HG03460 (cell line): ENCODE data around the gene LIPJ.

ENCODE experiments used
- ATAC-seq: cut with Tn5 transposase; IDR thresholded peaks from one replicate; pipeline ENCODE4 v1.9.1; 2021; ENCODE audit not compliant: unreplicated experiment

Gene LIPJ

GRCh38 chr10:88586462-88586861 lies at the start of gene LIPJ:
LIPJ (plus strand) TSS chr10:88586762; CDS start chr10:88590688, 3,926 bp downstream.
- no peak for ATAC-seq

- ATAC-seq = no peak
These were observed 49.2 kb upstream of the LIPJ start for GRCh38 chr10:88537322-88537721.

GRCh38 chr10:88538048-88538447 lies 48.5 kb upstream of the LIPJ start:
- no peak for ATAC-seq

- no peak for ATAC-seq
These were observed 46.2 kb upstream of the LIPJ start for GRCh38 chr10:88540351-88540750.

- ATAC-seq = no peak
These were observed 45.4 kb upstream of the LIPJ start for GRCh38 chr10:88541116-88541626.

GRCh38 chr10:88542522-88542921 lies 44.0 kb upstream of the LIPJ start:
- ATAC-seq = no peak

- ATAC-seq = no peak
These were observed 42.3 kb upstream of the LIPJ start for GRCh38 chr10:88544140-88544870.

- ATAC-seq = no peak
These were observed 41.2 kb upstream of the LIPJ start for GRCh38 chr10:88545359-88545758.

GRCh38 chr10:88546497-88546896 lies 40.1 kb upstream of the LIPJ start:
- ATAC-seq = no peak

- ATAC-seq = no peak
These were observed 35.3 kb upstream of the LIPJ start for GRCh38 chr10:88551246-88551645.

- peak; percentile 75 for ATAC-seq
These were observed 33.3 kb upstream of the LIPJ start for GRCh38 chr10:88553116-88553752.

- ATAC-seq = no peak
These were observed 31.2 kb upstream of the LIPJ start for GRCh38 chr10:88555190-88555908.

- no peak for ATAC-seq
These were observed 29.3 kb upstream of the LIPJ start for GRCh38 chr10:88557256-88557655.

- ATAC-seq = no peak
These were observed 28.9 kb upstream of the LIPJ start for GRCh38 chr10:88557658-88558057.

- no peak for ATAC-seq
These were observed 24.4 kb upstream of the LIPJ start for GRCh38 chr10:88562152-88562551.

- ATAC-seq = no peak
These were observed 21.5 kb upstream of the LIPJ start for GRCh38 chr10:88565072-88565471.

- ATAC-seq = no peak
These were observed 4.2 kb upstream of the LIPJ start for GRCh38 chr10:88582411-88582805.

GRCh38 chr10:88582806-88583583 lies 3.6 kb upstream of the LIPJ start, which contains the start of gene RNLS:
RNLS (minus strand) TSS chr10:88583318.
- ATAC-seq = peak; percentile 82

- no peak for ATAC-seq
These were observed 3.0 kb upstream of the LIPJ start for GRCh38 chr10:88583584-88583957.

- ATAC-seq = no peak
These were observed 5.8 kb downstream of the LIPJ start for GRCh38 chr10:88592381-88592780.

GRCh38 chr10:88592906-88593305 lies 6.3 kb downstream of the LIPJ start:
- ATAC-seq = no peak
